PC-3 (cell line): Measurements from ENCODE around the gene SFMBT1.

ENCODE experiments used
- CTCF ChIP-seq: fragments of 300-600 bp; sonication (generic); conservative IDR thresholded peaks from 2 replicates; pipeline ENCODE4 v1.5.1; 2017; ENCODE audit warnings: antibody characterized with exemption, low read depth, mild to moderate bottlenecking, low read length
- EZH2 ChIP-seq: fragments of 300-600 bp; sonication (generic); IDR thresholded peaks from one replicate; pipeline ENCODE4 v1.6.1; 2017; ENCODE audit warnings: antibody characterized with exemption, mild to moderate bottlenecking, low read length; ENCODE audit not compliant: unreplicated experiment

GRCh38 chr3:53040351-53040820 lies 5.5 kb downstream of the SFMBT1 start:
- TF ChIP-seq CTCF: no peak
- no peak for TF ChIP-seq EZH2
